ENCODE data around the gene SLC37A3. TPM values are rescaled to one million over a fixed set of nuclear protein-coding genes. Genes with fewer than 3 reads are reported as not detected.

Gene SLC37A3
- total and polyA plus RNA-seq, 2 of the 13 experiments (the other 11 are each of a cell fraction or from before 2014, with no cell fraction given), result 21.3 to 27.9 TPM

DNA sequence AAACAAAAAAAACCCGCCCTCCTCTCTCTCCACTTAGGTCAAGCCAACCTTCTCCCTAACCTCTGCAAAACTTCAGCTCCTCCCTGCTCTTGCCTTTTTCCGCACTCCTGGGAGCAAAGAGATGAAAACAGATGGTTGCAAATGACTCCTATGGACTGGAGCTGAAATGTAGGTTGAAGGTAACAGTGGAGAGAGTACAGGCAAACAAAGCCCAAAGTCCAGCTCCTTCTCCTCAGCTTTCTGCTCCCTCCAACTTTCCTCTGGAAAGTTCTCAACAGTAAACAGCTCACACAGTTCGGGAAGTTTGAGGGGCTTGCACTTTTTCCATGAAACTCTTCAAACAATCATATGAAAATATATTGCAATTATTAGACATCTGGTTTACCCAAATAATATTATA lies 90.3 kb downstream of the SLC37A3 start (continued):
- TF ChIP-seq, protein P1, sequence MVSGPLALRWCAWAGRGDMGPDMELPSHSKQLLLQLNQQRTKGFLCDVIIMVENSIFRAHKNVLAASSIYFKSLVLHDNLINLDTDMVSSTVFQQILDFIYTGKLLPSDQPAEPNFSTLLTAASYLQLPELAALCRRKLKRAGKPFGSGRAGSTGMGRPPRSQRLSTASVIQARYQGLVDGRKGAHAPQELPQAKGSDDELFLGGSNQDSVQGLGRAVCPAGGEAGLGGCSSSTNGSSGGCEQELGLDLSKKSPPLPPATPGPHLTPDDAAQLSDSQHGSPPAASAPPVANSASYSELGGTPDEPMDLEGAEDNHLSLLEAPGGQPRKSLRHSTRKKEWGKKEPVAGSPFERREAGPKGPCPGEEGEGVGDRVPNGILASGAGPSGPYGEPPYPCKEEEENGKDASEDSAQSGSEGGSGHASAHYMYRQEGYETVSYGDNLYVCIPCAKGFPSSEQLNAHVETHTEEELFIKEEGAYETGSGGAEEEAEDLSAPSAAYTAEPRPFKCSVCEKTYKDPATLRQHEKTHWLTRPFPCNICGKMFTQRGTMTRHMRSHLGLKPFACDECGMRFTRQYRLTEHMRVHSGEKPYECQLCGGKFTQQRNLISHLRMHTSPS (CRISPR knock-in tag; IDR thresholded peaks at IDR 0.05; ENCODE audit: low read depth), result no peak

DNA sequence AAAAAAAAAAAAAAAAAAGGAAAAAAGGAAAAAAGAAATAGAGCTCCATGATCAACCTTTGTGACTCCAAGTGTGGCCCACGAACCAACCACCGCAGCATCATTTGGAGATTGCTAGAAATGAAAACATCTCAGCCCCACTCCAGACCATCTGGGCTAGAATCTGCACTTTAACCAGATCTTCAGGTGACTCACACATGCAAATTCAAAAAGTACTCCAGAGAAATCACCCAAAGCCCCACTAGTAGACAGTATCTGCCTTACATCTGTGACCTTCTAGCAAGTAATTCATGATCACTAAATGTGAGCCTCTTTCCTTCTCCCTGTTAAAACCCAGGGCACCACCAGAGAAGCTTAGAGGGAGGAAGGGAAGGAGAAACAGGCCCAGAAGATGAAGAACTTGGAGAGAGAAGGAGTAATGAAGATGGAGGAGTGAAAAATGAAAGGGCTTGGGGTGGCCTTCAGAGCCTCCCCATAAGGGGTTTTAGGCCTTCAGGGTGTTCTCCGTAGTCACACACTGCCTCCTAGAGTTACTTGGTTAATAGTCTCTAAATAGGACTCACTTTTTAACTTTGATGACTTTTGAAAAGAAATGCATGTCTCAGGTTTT lies 94.0 kb downstream of the SLC37A3 start:
- Histone ChIP-seq H2AFZ (ENCODE audit: low read length) (no peak overlapping the region), H3K36me3 (replicated peaks in 1 of 2; ENCODE audit: control insufficient read depth in 1 of 2, insufficient read depth in 2 of 2, low read length in 2 of 2) (no peaks in the 10 kb centered on the region), H3K4me3 (replicated peaks in 1 of 3; ENCODE audit: insufficient read depth in 1 of 3, low read depth in 2 of 3, low read length in 3 of 3) (peak overlapping the region in 1 of 3 experiments; percentile 17; a peak in 1 of 6 replicates), H3K4me2 (ENCODE audit: low read depth, low read length) (peak overlapping the region; percentile 63), H3K27me3 (ENCODE audit: control insufficient read depth in 1 of 2, insufficient read depth in 2 of 2, low read length in 2 of 2) (no peaks in the 10 kb centered on the region), H3K27ac (ENCODE audit: extremely low read length, insufficient read depth, low read length) (no peak overlapping the region), H4K20me1 (ENCODE audit: insufficient read depth, low read length) (no peaks in the 10 kb centered on the region), H3K9me3 (ENCODE audit: low read length) (no peaks in the 10 kb centered on the region), H3K79me2 (ENCODE audit: insufficient read depth, low read length) (no peaks in the 10 kb centered on the region), H3K4me1 (ENCODE audit: insufficient read depth, low read length) (peaks cover 83% of the 10 kb centered on the region), H3K9ac (ENCODE audit: insufficient read depth, low read depth, low read length) (no peak overlapping the region)
- peak; percentile 82 for ATAC-seq
- WGBS (ENCODE audit: low lambda C conversion rate), result 23% methylated on average over 3 of the region's 3 CpGs
- peak; percentile 53 for DNase-seq (ENCODE audit: low spot score)
- in situ Hi-C loops (cut with HindIII; ENCODE audit: extremely low pct_ligation_motif_present, low pct_unique_long_range_greater_than_20kb), result loop anchor here (10.0 kb wide), 1 partner anchor 129 kb away; the partner anchor contains the start of gene KDM7A
- intact Hi-C loops (cut with micrococcal nuclease; ENCODE audit: unreplicated experiment), result loop anchor here (1.0 to 5.0 kb wide), 3 partner anchors 52 to 129 kb away; no protein-coding TSS in a partner anchor
- BruUV-seq (replicated peaks), result no TSS peak
- POLR2A ChIA-PET, result interaction anchor here (0.9 to 1.9 kb wide), 5 partner anchors 50 to 129 kb away, joined by 3 to 11 read pairs (median 3); partner anchors contain the start of gene KDM7A
- CTCF ChIA-PET (ENCODE audit: low intra/inter-chr PET ratio, low total read pairs), result interaction anchor here (1.6 kb wide), 1 partner anchor 129 kb away, joined by 8 read pairs; no protein-coding TSS in a partner anchor
- peak; percentile 4 for FAIRE-seq
- TF ChIP-seq ZBTB2 (CRISPR knock-in tag; IDR thresholded peaks at IDR 0.05; ENCODE audit: low read depth), result no peak
- TF ChIP-seq, protein P2, sequence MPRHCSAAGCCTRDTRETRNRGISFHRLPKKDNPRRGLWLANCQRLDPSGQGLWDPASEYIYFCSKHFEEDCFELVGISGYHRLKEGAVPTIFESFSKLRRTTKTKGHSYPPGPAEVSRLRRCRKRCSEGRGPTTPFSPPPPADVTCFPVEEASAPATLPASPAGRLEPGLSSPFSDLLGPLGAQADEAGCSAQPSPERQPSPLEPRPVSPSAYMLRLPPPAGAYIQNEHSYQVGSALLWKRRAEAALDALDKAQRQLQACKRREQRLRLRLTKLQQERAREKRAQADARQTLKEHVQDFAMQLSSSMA (CRISPR knock-in tag; IDR thresholded peaks at IDR 0.05), result no peak
- TF ChIP-seq FOXM1 (CRISPR knock-in tag; IDR thresholded peaks at IDR 0.05), result no peak
- TF ChIP-seq ZNF20 (CRISPR knock-in tag; IDR thresholded peaks at IDR 0.05), result no peak
- no peak for TF ChIP-seq MYNN (CRISPR knock-in tag; IDR thresholded peaks at IDR 0.05; ENCODE audit: low read depth)
- no peak for TF ChIP-seq GPN1 (CRISPR knock-in tag; IDR thresholded peaks at IDR 0.05; ENCODE audit: borderline replicate concordance)
- TF ChIP-seq, protein P3, sequence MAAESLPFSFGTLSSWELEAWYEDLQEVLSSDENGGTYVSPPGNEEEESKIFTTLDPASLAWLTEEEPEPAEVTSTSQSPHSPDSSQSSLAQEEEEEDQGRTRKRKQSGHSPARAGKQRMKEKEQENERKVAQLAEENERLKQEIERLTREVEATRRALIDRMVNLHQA (CRISPR knock-in tag; IDR thresholded peaks at IDR 0.05), result no peak
- TF ChIP-seq SMC3 (IDR thresholded peaks at IDR 0.05; ENCODE audit: low read length), result peak; percentile 69
- peak; percentile 72 for TF ChIP-seq CTCF (CRISPR knock-in tag; IDR thresholded peaks at IDR 0.05)
- no peak for TF ChIP-seq ZNF451 (CRISPR knock-in tag; IDR thresholded peaks at IDR 0.05)
- TF ChIP-seq ZNF83 (CRISPR knock-in tag; IDR thresholded peaks at IDR 0.05; ENCODE audit: borderline replicate concordance), result no peak
- TF ChIP-seq CHCHD3 (CRISPR knock-in tag; IDR thresholded peaks at IDR 0.05), result no peak
- peak; percentile 48 for TF ChIP-seq FOSL2 (CRISPR knock-in tag; IDR thresholded peaks at IDR 0.05)
- no peak for TF ChIP-seq FOXC1 (CRISPR knock-in tag; IDR thresholded peaks at IDR 0.05; ENCODE audit: borderline replicate concordance)
- 0 out of 2 replicates have a peak, but pooled peaks have one; percentile 29 for TF ChIP-seq ZNF343 (CRISPR knock-in tag; IDR thresholded peaks at IDR 0.05)
- no peak for TF ChIP-seq GFI1 (CRISPR knock-in tag; IDR thresholded peaks at IDR 0.05; ENCODE audit: borderline replicate concordance)

Measured in HepG2 (cell line).